KBM-7 (cell line): ENCODE data around the gene FASN.

Source experiments
- DNase-seq: peaks from one replicate; pipeline ENCODE4 v3.0.0-alpha.2; 2015
- in situ Hi-C: fragments of 300-500 bp; cut with MboI; formaldehyde crosslinking; loops from 2 replicates; pipeline ENCODE4 v1.14.3; 2020; ENCODE audit warnings: low sequenced_read_pairs, low pct_unique_long_range_greater_than_20kb, mixed read lengths

The FASN gene

DNA sequence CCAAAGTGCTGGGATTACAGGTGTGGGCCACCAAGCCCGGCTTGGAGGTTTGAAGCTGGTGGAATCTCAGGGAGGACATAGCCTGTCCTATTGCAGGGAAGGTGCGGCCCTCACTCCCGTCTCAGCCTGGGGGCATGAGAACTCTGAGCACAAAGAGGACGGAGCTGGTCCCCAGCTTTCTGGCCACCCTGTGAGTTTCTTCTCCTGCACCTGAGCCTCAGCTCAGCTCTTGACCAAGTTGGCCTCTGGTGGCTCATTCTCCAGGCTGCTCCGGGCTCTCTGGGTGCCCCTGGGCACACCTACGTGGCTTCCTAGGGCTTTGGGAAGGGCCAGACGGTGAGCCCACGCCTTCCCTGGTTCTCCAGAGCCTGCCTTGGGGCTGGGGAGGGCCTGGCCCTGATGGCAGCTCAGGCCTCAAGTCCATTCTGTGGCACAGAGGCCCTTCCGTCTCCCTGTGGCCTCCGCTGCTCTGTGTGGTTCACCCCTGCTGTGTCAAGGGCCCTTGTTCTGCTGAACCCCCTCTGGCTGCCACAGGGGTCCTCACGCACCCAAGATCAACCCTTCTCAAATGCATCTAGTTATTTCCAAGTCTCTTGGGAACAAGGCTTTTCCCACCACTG, 6.9 kb upstream of the FASN start:
- no peak for DNase-seq
- in situ Hi-C loops = no loop called here

- in situ Hi-C loops = no loop called here
- DNase-seq = no peak
These were observed 5.8 kb upstream of the FASN start for GRCh38 chr17:82103553-82104451.

DNA sequence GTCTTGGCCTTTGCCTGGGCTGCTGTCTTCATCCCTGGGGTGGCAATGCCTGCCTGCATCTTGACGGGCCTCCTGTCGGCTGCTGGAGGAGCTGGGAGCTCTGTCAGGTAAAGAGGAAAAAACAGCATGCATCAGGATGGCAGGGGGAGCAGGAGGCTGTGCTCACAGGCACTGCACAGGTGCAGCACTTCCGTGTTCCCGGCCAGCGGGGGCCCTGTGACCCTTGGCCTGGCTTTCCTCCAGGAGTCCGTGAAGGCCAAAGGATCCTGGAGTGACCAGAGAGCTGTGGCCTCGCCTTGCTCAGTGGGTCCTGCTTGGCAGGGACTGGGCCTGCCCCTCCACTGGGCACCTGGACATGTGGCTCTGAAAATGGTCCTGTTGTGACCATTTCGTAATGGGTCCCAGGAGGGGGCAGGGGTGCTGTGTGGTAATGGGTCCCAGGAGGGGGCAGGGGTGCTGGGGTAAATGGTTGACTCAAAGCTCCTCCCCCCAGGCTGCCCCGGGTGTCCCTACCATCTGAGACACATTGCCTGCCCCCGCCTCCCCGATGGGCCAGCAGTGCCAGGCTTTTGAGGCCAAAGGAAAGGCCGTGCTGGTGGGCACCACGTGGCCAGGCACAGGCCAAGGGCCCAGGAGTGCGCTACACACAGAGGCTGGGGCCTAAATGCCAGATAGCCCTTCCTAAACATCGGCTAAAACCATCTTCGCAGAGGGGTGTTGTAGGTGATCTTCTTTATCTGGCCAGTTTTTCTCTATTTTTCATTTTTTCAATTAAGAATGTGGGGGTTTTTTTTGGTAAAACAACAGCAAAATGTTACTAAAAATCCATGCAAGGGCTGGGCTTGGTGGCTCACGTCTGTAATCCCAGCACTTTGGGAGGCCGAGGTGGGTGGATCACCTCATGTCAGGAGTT, 4.0 kb upstream of the FASN start:
- in situ Hi-C loops = no loop called here
- DNase-seq = no peak

GRCh38 chr17:82101301-82101715, 3.3 kb upstream of the FASN start:
- DNase-seq = no peak
- in situ Hi-C loops = no loop called here

GRCh38 chr17:82100502-82101298, 2.7 kb upstream of the FASN start:
- DNase-seq = no peak

GRCh38 chr17:82098939-82099763, 1.1 kb upstream of the FASN start:
- in situ Hi-C loops = no loop called here
- peak; percentile 39 for DNase-seq

More at GRCh38 chr17:82100502-82101298, 2.7 kb upstream of the FASN start:
- in situ Hi-C loops = no loop called here

GRCh38 chr17:82097919-82098168, 192 bp downstream of the FASN start:
- in situ Hi-C loops = no loop called here
- DNase-seq = no peak

DNA sequence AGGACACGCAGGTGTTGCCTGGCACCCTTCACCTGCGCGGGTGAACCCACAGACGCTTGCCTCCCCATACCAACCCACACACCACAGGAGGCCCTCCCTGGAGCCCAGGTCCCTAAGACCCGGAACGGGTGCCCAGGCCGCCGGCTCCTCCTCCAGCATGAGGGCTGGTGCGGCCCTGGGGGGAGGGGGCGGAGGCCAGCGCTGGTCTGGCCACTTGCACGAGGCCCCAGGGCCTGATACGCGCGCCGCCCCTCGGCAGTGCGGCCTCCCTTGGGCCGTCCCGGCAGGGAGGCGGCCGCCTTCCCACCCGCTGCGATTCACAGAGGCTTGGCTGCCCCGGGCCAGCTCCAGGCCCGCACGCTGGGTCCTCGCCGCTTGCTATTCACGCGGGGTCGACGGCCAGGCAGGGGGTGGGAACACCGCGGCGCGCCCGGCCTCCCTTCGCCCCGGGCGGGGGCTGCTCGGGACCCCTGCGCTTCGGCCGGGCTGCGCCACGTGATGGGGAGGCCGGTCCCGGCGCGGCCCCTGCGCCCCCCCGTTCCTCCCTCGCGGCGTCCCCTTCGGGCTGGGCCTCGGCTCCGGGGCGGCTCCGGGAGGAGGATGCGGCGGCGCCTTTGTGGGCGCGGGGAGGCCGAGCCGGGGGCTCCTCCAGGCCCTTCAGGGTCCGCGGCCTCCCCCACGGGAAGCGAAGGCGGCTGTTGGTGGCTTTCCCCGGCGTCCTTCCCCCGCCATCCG, 685 bp downstream of the FASN start:
- DNase-seq = peak; percentile 34
- in situ Hi-C loops = no loop called here

DNA sequence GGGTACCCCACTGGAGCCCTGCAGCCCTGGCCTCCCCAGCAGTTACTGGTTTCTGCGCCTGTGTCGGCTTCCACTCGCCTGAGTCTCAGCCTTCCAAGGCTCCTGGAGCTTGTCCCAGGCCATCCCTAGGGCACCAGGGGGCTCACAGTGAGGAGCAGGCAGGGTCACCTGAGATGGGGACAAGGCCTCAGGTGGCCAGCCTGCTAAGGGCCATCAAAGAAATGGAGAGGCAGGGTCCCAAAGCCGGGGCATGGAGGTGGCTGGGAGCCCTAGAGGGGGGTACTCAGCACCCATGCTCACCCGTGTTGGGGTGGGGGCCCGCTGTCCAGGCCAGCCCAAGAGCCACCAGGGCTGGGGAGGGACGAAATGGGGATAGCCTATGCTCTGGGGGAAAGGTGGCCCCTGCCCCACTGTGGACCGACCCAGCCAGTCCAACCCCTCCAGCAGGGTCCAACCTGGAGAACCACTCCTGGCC, 1.3 kb downstream of the FASN start:
- in situ Hi-C loops = no loop called here
- DNase-seq = no peak

GRCh38 chr17:82095777-82096708, 2.0 kb downstream of the FASN start:
- in situ Hi-C loops = no loop called here
- DNase-seq = no peak

DNA sequence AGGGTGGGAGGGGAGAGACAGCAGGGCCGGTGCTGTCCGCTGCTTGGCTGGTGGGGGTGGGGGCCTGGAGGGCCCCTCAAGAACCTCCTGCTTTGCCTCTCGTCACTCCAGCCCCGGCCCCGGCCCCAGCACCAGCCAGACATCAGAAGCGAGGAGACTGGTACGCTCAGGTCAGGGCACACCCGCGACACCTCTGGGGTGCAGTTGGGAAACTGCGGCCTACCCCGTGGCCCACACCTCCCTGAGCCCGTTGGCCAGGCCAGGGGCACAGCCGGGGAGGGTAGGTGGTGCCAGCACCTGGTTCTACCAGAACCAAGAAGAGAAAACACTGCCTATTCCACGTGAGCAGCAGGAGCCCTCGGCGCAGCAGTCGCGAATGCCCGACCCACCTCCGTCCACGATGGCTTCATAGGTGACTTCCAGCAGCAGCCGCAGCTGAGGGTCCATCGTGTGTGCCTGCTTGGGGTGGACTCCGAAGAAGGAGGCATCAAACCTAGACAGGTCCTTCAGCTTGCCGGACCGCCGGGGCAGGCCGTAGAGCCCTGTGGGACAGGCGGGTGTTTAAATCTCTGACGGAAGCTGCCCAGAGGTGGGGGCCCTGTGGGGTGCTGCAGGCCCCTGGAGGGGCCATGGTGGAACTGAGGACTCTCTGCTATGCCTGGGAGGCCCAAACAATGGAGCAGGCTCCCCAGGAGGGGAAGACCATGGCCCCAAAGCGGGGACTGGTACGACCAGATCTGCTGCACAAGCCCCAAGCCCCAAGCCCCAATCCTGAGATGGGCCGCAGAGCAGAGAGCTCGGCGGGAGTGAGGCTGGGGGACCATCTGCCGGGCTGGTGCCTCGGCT, 2.9 kb downstream of the FASN start:
- no peak for DNase-seq
- in situ Hi-C loops = no loop called here

DNA sequence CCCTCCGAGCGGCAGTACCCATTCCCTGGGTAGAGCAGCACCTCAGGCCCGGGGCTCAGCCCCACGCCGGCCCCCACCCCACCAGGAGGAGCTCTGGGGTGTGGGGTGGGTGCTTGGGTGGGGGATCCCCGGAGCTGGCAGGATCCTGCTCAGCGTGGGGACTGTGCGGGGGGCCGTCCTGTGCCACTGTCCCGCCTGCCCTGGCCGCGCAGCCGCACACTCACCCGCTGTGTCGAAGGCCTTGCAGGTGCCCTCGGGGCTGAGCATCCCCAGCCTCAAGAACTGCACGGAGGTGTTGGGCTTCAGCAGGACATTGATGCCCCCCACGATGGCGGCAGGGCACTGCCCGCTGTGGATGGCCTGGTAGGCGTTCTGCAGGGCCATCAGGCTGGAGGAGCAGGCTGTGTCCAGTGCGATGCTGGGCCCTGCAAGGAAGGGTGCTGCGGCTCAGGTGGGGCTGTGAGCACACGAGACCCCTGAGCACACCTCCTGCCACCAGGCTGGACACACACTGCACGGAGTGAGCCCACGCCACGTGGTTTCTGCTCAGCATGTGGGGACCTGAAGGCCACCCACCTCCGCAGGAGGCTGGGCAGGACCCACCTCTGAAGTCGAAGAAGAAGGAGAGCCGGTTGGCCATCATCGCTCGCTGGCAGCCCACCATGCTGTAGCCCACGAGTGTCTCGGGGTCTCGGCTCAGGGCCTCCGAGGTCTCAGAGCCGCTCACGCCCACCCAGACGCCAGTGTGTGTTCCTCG, 4.9 kb downstream of the FASN start:
- DNase-seq = no peak
- in situ Hi-C loops = no loop called here

DNA sequence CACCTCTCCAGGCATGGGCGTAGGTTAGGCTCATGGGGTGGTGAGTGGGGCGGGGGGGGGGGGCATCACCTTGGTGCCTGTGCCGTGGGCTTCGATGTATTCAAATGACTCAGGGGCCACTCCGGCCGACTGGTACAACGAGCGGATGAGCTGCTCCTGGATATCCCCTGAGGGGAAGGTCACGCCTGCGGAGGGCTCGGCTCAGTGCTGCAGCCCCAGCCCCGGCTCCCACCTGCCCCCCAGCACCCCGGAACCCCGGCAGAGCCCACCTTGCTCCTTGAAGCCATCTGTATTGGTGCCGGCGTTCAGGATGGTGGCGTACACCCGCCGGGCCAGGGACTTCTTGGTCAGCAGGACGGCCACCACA, 5.4 kb downstream of the FASN start:
- in situ Hi-C loops = no loop called here
- no peak for DNase-seq

GRCh38 chr17:82092094-82092586, 5.9 kb downstream of the FASN start:
- in situ Hi-C loops = no loop called here
- no peak for DNase-seq
